T-helper 1 cell treated with Interleukin-12 subunit alpha and Interleukin-12 subunit beta and Interleukin-4 antibody, amounts not matched to agents 30 ng/mL and 1 ng/mL, for 36 hours (primary cell): ENCODE measurements around the gene TGFBR2. TPM values are rescaled to one million over a fixed set of nuclear protein-coding genes. Genes with fewer than 3 reads are reported as not detected.

Experiments used
- intact Hi-C: fragments of 100-400 bp; cut with micrococcal nuclease; formaldehyde crosslinking; loops from one replicate; pipeline ENCODE4 v1.15.1; 2024
- total RNA-seq: library from RNA; stranded (reverse); gene quantifications from 2 replicates; pipeline ENCODE4 v1.2.3, GENCODE V29; 2022

Gene TGFBR2
- total RNA-seq, 1 donor from 2014 or later: 58.7 TPM

DNA sequence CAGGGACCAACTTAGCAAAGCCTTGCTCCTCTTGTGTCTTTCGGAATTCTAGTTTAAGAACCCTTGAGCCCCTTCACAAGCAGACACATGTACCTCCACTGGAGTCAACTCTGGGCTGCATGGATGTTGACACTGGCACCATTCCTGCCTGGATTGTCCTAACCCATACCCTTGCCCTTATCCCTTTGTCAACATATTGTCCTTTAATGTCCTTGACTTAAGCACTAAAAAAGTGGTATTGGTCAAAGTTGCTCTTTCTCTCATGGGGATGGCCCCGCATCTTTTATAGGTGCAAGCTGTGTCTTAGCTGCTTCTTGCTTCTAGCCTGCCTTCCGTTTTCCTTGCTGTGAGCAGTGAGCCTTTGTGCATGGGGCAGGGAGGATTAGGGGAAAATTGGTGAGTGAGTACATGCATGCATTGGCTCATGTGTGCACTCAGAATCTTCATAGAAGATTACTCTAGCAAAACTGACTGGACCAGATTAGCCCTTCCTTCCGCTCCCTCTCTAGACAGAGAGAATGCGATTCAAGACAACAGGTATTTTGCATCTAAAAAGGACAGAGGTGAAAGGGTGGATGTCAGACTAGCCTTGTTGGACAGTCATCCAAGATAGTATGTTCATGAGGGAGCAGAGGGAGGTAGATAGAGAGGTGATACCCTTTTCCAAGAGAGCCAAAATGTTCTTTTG, 42.4 kb downstream of the TGFBR2 start:
- intact Hi-C loops: no loop called here

DNA sequence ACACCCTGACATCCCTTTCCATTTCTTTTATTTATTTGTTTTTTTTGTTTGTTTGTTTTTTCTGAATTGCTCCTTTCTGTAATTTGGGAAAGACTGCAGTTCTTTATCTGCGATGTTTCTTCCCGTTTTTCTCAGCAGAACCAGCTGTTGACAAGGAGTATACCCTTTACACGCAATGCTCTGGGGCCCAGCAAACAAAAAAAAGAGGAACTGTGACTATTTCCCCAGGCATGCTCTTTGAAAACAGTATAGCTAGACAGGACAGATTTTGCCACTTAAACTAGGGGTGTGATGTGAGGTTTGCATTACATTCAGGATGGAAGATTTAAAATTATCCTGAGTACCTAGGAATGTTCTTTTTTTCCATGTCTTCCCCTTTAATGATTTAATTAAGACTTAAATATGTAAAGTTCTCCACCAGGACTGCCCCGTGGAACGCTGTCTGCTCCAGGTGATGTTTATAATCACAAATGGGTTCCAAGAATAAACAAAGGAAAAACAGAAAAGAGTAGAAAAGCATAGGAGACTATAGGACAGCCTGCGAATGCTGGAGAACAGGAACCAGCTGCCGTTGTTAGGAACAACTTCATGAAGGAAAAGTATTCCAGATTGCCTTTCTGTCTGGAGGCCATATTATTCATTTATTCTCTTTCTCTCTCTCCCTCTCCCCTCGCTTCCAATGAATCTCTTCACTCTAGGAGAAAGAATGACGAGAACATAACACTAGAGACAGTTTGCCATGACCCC, 43.3 kb downstream of the TGFBR2 start:
- intact Hi-C loops: loop anchor here (10.0 kb wide), 1 partner anchor 1785 kb away; no protein-coding TSS in a partner anchor

DNA sequence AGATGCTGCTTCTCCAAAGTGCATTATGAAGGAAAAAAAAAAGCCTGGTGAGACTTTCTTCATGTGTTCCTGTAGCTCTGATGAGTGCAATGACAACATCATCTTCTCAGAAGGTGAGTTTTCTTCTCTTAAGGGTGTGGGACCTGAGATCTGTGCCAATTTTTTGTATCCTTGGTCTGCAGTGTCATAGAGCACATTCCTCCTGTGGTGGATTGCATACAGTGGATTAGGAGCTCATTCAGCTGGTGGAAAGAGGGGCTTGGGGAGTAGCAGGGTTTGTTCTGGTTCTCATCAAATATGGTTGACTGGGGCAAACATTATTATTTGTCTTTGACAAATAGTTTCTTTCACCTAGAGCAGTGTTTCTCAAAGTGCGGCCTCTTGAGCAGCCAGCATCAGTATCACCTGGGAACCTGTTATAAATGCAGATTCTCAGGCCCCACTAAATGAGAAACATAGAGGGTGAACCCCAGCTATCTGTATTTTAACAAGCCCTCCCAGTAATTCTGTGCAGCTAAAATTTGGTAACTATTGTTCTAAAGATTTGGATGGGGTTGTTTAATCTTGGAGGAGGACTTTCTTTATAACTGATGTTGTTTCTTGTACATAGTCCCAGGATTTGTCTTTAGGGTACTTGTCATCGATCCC, 44.1 kb downstream of the TGFBR2 start:
- intact Hi-C loops: loop anchor here (10.0 kb wide), 1 partner anchor 1784 kb away; no protein-coding TSS in a partner anchor

DNA sequence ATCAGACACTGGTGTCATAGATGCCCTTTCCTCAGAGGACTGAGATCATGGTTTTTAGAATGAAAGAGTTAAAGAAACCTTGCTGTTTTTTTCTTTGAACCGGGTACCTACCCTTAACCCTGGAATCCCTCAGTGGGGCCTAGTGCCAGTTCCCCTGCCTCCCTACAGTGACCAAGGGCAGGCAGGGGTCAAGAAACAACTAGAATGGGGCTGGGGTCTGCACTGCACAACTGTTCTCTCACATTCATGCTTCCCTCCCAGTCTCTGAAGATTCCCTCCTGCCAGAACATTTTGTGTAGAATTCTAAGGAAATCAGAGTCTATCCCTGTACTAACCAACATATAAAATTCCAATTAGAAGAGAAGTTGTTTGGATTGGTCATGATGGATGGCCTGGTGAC, 47.9 kb downstream of the TGFBR2 start:
- intact Hi-C loops: loop anchor here (2.0 to 10.0 kb wide), 3 partner anchors 13 to 1781 kb away; no protein-coding TSS in a partner anchor

DNA sequence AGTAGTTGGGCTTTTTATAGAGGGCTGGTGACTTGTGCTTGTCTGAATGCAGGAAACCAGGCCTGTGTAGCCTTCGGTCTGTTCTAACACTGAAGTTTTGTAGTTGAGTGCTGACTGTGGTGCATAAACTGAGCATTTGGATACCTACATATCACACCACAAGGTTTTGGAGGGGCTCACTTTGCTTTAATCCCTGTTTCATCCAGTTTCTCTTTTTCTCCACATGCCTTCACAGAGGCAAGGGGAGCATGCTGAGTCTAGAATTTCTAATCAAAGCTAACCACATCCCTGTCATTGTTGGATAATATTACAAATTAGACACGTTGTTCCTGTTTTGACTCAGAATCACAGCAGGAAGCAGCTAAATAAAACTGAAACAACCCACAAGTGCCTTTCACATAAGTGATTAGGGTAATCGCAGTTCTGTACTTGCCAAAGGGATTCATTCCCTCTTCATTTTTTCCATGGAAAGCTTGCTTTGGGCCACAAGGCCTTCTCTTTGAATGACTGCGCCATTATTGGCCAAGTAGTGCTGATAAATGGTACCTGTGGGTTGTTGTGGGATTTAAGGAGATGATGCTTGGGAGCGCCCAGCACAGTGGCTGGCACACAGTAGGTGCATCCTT, 48.9 kb downstream of the TGFBR2 start:
- intact Hi-C loops: loop anchor here (1.0 to 10.0 kb wide), 10 partner anchors 11 to 1780 kb away; partner anchors contain the start of genes STT3B and TGFBR2

DNA sequence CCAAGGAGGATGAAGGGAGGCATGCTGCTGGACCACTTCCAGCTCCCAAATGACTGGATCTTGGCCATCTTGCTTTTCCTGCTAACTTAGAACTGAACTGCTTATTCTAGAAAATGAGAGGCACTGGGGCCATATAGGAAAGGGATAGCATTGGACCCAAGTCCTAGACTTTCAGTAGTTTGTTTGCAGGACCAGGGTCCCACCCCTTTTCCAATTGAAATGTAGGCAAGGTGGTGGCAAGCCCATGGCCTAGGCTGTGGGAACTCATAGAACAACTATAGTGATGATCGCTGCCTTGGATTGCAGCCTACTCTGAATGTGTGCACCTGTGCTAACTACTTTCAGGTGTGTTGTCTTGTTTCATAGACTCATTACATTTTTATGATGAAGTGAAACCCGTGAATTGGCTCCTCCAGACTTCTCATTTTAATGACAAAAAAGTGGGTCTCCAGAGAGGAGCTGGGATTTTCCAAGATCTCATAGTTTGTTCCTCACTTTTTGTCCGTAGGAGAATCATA, 50.3 kb downstream of the TGFBR2 start:
- intact Hi-C loops: loop anchor here (5.0 to 10.0 kb wide), 2 partner anchors 876 to 1778 kb away; partner anchors contain the start of gene STT3B

DNA sequence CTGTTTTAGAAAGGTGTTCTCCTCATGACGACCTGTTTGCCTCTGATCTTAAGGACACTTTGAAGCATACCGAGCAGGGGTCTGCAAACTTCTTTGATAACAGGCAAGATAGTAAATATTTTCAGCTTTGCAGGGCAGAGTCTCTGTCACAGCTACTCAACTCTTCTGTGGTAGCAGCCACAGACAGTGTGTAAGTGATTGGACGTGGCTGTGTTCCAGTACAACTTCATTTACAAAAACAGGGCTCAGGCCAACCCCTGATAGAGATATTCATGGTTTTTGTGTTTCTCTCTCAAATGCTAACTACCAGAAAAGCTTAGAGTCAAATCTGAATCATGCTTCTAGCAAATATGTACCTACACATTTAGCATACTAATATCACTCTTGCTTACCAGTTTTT, 51.5 kb downstream of the TGFBR2 start:
- intact Hi-C loops: loop anchor here (1.0 to 10.0 kb wide), 6 partner anchors 9 to 1777 kb away; partner anchors contain the start of gene STT3B

DNA sequence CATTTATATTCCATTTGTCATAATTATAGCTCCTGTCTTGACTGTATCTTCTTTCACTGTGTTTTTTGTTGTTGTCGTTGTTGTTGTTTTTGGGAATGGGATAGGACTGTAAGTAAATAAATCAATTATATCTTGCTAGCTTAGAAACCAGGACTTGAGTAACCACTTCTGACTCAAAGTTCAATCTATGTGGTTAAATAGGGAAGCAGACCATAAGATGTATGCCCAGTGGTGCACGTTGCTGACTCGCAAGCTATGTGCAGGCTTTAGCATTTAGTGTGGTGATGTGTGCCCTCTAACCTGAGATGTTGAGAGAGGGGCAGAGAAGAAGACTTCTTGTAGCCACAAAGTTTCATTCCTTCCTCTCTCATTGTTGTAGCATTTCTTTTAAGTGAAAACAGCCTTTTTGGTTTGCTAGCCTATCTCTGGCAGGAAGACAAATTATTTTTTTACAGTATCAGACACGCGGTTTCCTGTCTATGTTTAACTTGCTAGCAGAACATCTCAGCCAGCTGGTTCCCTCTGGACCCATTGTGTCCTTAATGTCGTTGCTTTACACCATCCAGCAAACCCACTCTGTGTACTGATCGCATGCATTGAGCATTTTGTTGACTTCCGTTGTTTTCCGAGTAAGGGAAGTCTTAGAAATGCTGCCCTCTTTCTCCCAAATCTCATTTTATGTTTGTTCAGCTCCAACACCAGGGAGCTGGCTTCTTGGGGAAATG, 52.1 kb downstream of the TGFBR2 start:
- intact Hi-C loops: loop anchor here (1.0 to 10.0 kb wide), 6 partner anchors 9 to 1776 kb away; partner anchors contain the start of gene STT3B

DNA sequence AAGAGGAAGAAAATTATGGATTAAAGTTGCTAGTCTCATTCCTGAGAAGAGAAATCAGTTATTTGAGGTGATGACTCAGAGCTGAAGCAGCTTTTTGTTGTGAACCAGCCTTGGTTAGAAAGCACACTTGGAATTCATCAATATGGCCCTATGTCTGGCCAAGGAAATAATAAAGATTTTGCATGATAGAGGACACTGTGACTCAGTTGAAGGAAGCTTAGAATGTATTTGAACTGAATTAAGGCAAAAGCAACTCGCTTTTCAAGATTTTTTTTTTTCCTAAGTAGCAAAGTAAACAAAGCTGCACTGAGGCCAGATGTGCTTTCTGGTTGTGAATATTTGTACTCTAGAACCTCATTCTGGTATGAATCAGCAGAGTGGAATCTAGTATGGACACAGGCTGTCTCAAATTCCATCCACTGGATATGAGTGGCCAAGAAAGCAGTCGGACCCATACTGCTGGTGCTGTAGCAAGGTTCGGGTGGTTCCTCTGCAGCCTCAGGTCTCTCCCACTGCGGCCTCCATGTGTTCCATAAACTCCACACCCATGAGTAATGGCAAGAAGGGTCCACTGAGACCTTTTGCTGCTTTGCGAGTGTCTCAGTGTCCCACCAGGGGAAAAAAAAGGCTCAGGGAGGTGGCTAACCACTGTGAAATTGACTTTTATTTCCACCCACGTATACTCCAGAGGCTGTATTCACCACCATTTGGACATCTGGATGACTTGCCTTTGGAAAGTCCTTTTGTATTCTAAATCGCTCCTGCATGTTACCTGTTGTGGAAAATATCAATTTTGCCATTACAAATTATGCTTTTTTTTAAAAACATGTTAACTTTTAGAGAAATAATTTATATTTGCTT, 53.1 kb downstream of the TGFBR2 start:
- intact Hi-C loops: loop anchor here (2.0 to 10.0 kb wide), 4 partner anchors 873 to 1775 kb away; partner anchors contain the start of gene STT3B

DNA sequence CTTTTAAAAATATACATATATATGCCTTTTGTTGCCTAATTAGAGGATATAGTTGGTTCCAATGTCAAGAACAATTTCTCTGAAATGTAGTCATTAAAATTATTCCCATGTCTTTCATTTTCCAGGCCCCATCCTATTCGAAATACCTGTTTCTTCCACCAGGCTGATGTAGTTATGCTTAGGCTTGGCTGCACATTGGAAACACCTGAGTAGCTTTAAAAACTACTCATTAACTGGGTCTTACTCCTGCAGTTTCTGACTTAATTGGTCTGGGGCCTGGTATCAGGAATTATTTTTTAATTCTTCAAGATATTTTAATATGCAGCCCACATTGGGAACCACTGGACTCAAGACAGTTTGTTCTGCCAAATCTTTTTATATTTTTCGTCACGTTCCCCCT, 53.7 kb downstream of the TGFBR2 start:
- intact Hi-C loops: loop anchor here (10.0 kb wide), 1 partner anchor 1455 kb away; no protein-coding TSS in a partner anchor

DNA sequence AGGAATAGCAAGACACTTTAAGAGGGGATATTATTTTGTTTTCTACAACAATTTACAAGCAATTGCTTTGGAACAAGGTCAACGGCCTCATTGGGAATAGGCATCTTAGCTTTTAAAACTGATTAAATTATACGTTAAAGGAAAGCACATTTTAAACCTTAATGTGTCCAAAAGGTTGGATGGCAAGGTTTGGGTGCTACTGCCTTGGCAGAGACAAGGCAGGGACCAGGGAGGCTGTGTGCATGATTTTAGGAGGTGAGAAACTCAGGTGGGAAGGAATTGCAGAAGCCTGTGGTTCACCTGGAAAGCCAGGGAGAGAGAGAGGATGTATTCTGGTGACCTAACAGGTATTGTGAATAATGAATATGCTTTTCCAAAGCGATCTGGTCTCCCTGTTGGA, 54.3 kb downstream of the TGFBR2 start:
- intact Hi-C loops: loop anchor here (10.0 kb wide), 1 partner anchor 1454 kb away; no protein-coding TSS in a partner anchor

DNA sequence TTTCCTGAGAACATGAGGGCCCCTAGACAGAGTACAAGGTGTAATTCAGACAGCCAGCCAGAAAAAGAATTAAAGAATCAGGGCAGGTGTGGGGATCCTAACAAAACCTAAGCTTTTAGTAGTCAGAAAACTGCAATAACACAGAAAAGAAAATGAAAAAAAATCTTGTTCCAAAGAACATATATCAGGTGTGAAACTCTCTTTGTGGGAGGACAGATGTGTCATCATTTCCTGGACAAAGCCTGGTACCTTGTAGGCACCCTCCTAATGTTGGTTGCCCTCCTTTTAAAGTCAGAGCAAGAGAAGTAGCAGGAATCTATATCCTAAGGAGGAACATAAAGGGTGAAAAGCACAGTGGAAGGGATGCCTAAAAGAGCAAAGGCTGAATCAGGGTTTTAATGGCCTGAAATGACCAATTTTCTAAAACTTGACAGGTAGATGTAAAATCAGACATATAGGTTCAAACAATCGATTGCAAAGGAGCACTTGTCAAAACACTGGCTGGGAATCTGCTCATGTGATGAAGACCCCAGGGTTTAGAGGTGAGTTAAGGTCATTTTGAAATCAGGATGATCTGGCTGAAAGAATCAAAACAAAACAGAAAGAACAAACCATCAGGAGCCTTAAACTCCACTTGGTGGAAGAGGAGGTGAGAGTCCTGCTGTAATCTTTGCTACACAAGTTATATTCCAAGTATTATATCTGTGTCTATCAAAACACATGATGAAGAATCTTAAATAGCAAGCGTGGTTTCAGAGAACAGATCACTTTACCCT, 54.9 kb downstream of the TGFBR2 start:
- intact Hi-C loops: loop anchor here (10.0 kb wide), 1 partner anchor 1454 kb away; no protein-coding TSS in a partner anchor

DNA sequence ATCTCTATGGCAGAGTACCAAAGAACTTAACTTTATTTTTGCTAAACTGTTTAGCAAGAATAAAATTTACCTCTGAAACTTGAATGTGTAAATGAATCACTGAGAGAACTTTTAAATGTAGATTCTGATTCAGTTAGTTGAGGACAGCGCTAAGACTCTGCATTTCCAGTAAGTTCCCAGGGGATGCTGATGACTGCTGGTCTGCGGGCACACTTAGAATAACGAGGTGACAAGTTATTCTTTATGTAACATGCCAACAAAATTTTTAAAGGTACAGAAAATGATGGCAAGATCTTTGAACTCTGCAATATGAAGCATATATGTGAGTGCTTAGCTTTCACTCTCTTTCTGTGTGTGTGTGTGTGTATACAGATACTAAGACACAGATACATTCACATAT, 56.4 kb downstream of the TGFBR2 start:
- intact Hi-C loops: loop anchor here (10.0 kb wide), 1 partner anchor 1452 kb away; no protein-coding TSS in a partner anchor

DNA sequence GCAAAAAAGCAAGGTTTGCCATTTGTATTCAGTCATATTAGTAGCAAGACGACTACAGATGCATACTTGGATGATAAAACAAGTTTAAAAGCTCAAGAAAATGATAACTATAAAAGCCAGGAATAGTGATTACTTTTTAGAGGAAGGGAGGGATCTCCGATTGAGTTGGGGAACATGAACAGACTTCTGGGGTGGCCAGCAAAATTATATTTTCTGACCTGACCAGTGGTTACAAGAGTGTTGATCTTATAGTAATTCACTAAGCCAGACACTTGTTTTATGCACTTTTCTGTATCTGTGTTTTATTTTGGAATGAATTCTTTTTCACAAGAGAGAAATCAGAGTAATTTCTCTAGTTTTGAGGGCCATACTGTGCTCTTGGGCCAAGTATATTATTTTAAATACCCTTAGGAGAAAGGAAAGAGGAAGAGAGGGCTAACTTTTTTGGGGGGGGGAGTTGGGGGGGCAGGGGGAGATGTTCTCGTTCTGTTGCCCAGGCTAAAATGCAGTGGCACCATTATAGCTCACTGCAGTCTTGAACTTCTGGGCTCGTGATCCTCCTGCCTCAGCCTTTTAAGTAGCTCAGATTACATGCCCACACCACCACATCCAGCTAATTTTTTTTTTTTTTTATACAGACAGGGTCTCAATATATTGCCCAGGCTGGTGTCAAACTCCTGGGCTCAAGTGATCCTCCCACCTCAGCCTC, 57.3 kb downstream of the TGFBR2 start:
- intact Hi-C loops: loop anchor here (10.0 kb wide), 1 partner anchor 1451 kb away; no protein-coding TSS in a partner anchor

DNA sequence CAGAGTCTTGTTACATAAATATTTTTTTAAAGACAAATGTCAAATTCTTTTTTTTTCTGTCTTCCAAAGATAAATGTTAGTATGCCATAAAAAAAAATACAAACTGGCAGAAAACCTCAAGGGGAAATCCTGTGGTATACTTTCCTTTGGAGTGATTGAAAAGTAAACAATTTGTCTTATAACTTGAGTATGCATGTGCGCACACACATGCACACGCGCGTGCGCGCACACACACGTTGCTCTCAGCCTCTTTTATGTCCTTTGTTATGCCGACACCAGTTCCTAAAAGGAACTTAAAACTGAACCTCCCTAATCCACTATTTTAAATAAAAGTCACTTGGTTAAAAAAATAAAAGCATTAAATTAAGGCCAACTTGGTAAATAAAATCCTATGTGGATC, 58.1 kb downstream of the TGFBR2 start:
- intact Hi-C loops: loop anchor here (10.0 kb wide), 1 partner anchor 1450 kb away; no protein-coding TSS in a partner anchor

DNA sequence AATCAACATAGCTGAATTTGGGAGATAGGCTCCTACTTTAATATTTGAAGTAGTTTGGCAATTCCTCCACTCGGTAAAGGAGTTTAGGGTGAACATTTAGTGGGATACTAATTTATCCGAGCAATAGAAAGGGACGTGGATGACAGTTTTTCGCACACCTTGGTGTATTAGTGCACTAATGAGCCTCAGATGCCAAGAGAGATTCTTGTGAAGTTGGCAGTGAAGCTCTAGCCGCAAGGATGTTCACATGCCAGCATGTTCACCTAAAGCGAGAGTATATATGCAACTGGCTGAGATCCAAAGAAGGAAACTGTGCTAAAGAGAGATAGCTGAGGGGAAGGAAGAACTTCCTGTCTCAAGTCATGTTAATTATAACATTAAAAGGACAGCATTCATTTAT, 58.5 kb downstream of the TGFBR2 start:
- intact Hi-C loops: loop anchor here (10.0 kb wide), 1 partner anchor 1450 kb away; no protein-coding TSS in a partner anchor

DNA sequence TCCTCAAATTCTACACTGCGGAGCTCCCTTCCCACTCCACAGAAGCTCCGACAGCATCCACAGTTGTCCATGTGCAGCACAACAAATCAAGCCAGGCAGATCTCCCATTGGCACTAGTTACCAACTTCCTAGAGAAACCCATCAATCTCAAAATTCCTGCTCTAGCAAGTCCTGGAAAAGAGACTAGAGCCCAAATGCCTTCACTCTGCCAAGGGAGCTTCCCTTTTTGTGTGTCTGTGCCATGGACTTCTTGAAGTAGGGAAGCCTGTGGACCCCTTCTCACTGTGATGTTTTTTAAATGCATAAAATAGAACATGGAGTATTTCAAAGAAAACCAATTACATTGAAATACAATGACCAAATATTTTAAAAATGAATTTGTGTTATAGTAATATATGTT, 59.1 kb downstream of the TGFBR2 start:
- intact Hi-C loops: loop anchor here (10.0 kb wide), 1 partner anchor 1449 kb away; no protein-coding TSS in a partner anchor
